Measurements from ENCODE around the gene TRAF7. TPM values are rescaled to one million over a fixed set of nuclear protein-coding genes. Genes with fewer than 3 reads are reported as not detected.

The TRAF7 gene
- polyA plus RNA-seq, 3 donors: 5.9 to 41.9 (median 6.7) TPM

DNA sequence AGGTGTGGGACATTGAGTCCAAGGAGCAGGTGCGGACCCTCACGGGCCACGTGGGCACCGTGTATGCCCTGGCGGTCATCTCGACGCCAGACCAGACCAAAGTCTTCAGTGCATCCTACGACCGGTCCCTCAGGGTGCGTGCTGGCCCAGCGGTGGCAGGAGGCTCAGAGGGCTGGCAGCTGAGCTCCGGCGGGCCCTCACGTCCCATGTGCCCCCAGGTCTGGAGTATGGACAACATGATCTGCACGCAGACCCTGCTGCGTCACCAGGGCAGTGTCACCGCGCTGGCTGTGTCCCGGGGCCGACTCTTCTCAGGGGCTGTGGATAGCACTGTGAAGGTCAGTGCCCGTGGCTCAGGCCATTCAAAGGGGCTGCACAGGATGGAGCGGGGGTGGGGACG is 20.5 kb downstream of the TRAF7 start:
- Histone ChIP-seq H2AFZ (ENCODE audit: insufficient read depth, low read depth, low read length, poor library complexity, severe bottlenecking) (no peak overlapping the region), H3K4me1 (ENCODE audit: control insufficient read depth in 1 of 2, insufficient read depth in 2 of 2, low read length in 2 of 2) (no peaks in the 10 kb centered on the region), H3K36me3 (replicated peaks in 1 of 2; ENCODE audit: control insufficient read depth in 1 of 2, insufficient read depth in 2 of 2, low read length in 2 of 2) (peaks cover 49 to 64% of the 10 kb centered on the region in 2 donors), H4K20me1 (ENCODE audit: insufficient read depth, low read length) (no peaks in the 10 kb centered on the region), H3K9me3 (replicated peaks in 1 of 2; ENCODE audit: control insufficient read depth in 1 of 2, insufficient read depth in 1 of 2, low read length in 2 of 2) (no peaks in the 10 kb centered on the region), H3K27ac (ENCODE audit: low read depth in 1 of 2, low read length in 2 of 2) (no peak overlapping the region), H3K9ac (ENCODE audit: insufficient read depth, low read length, poor library complexity, severe bottlenecking) (no peak overlapping the region), H3K4me2 (replicated peaks; ENCODE audit: extremely low read depth, low read length, poor library complexity, severe bottlenecking) (no peak overlapping the region), H3K79me2 (ENCODE audit: insufficient read depth, low read length) (no peaks in the 10 kb centered on the region), H3K4me3 (replicated peaks in 1 of 3; ENCODE audit: low read depth in 2 of 3, low read length in 3 of 3) (no peak overlapping the region), H3K27me3 (ENCODE audit: control insufficient read depth in 2 of 2, insufficient read depth in 2 of 2, low read length in 2 of 2) (peaks cover 0 to 3% of the 10 kb centered on the region in 2 donors)
- no peak overlapping the region for H3K4me3 Mint-ChIP-seq
- H3K36me3 Mint-ChIP-seq: peaks cover 38 to 56% of the 10 kb centered on the region in 2 donors
- H3K9me3 Mint-ChIP-seq: peaks cover 0 to 2% (median 0%) of the 10 kb centered on the region in 7 donors
- WGBS (ENCODE audit: insufficient coverage): over 99% methylated on average over 22 of the region's 23 CpGs
- DNase-seq: no peak
- intact Hi-C loops (cut with micrococcal nuclease): no loop called here
- peaks cover 0 to 3% (median 2%) of the 10 kb centered on the region in 3 donors for H3K27me3 Mint-ChIP-seq (ENCODE audit: low read depth in 3 of 3)
- H3K27ac Mint-ChIP-seq: no peak overlapping the region
- TF ChIP-seq, protein P1, sequence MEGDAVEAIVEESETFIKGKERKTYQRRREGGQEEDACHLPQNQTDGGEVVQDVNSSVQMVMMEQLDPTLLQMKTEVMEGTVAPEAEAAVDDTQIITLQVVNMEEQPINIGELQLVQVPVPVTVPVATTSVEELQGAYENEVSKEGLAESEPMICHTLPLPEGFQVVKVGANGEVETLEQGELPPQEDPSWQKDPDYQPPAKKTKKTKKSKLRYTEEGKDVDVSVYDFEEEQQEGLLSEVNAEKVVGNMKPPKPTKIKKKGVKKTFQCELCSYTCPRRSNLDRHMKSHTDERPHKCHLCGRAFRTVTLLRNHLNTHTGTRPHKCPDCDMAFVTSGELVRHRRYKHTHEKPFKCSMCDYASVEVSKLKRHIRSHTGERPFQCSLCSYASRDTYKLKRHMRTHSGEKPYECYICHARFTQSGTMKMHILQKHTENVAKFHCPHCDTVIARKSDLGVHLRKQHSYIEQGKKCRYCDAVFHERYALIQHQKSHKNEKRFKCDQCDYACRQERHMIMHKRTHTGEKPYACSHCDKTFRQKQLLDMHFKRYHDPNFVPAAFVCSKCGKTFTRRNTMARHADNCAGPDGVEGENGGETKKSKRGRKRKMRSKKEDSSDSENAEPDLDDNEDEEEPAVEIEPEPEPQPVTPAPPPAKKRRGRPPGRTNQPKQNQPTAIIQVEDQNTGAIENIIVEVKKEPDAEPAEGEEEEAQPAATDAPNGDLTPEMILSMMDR (IDR thresholded peaks at IDR 0.05): no peak
- H3K4me1 Mint-ChIP-seq: no peaks in the 10 kb centered on the region

DNA sequence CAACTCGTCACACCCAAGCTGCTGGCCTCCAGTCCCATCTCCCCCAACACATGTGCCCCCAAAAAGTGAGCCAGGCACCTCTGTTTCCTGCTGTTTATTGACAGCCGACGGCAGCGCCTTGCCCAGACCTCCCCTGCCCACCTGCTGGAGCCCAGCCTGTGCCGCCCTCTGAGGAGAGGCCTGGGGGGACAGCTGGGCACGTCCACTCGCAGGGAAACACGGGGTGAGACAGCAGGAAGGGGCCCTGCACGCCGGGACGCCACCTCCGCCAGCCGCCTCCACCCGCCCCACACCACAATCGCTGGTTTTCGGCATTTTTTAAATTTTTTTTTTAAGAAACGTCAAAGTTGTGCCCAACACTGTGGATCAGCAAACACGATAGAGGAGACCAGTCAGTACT is 21.5 kb downstream of the TRAF7 start:
- peaks cover 0 to 3% of the 10 kb centered on the region in 2 donors for H3K27me3 ChIP-seq (ENCODE audit: control insufficient read depth in 2 of 2, insufficient read depth in 2 of 2, low read length in 2 of 2)
- no peaks in the 10 kb centered on the region for H4K20me1 ChIP-seq (ENCODE audit: insufficient read depth, low read length)
- H3K4me3 ChIP-seq (replicated peaks in 1 of 3; ENCODE audit: low read depth in 2 of 3, low read length in 3 of 3): no peak overlapping the region
- no peak overlapping the region for H3K4me3 Mint-ChIP-seq
- peaks cover 34 to 47% of the 10 kb centered on the region in 2 donors for H3K36me3 Mint-ChIP-seq
- H3K4me1 Mint-ChIP-seq: no peaks in the 10 kb centered on the region
- no peak for DNase-seq
- H3K4me1 ChIP-seq (ENCODE audit: control insufficient read depth in 1 of 2, insufficient read depth in 2 of 2, low read length in 2 of 2): no peaks in the 10 kb centered on the region
- no peak overlapping the region for H3K27ac ChIP-seq (ENCODE audit: low read depth in 1 of 2, low read length in 2 of 2)
- no peaks in the 10 kb centered on the region for H3K9me3 ChIP-seq (replicated peaks in 1 of 2; ENCODE audit: control insufficient read depth in 1 of 2, insufficient read depth in 1 of 2, low read length in 2 of 2)
- TF ChIP-seq, protein P1 (IDR thresholded peaks at IDR 0.05): no peak
- H3K4me2 ChIP-seq (replicated peaks; ENCODE audit: extremely low read depth, low read length, poor library complexity, severe bottlenecking): no peak overlapping the region
- H3K79me2 ChIP-seq (ENCODE audit: insufficient read depth, low read length): no peaks in the 10 kb centered on the region
- peaks cover 0 to 2% (median 0%) of the 10 kb centered on the region in 7 donors for H3K9me3 Mint-ChIP-seq
- peaks cover 43 to 54% of the 10 kb centered on the region in 2 donors for H3K36me3 ChIP-seq (replicated peaks in 1 of 2; ENCODE audit: control insufficient read depth in 1 of 2, insufficient read depth in 2 of 2, low read length in 2 of 2)
- peaks cover 0 to 3% (median 2%) of the 10 kb centered on the region in 3 donors for H3K27me3 Mint-ChIP-seq (ENCODE audit: low read depth in 3 of 3)
- intact Hi-C loops (cut with micrococcal nuclease): no loop called here
- peak overlapping the region in 1 of 7 donors; percentile 4 for H3K27ac Mint-ChIP-seq
- no peak overlapping the region for H3K9ac ChIP-seq (ENCODE audit: insufficient read depth, low read length, poor library complexity, severe bottlenecking)
- H2AFZ ChIP-seq (ENCODE audit: insufficient read depth, low read depth, low read length, poor library complexity, severe bottlenecking): no peak overlapping the region
- 93% methylated on average over 9 of the region's 18 CpGs for WGBS (ENCODE audit: insufficient coverage)

Data from CD14-positive monocyte (primary cell).